Thyroid gland (tissue), 4 donors: ENCODE measurements around the gene EXD3.

Experiments
- CTCF ChIP-seq, 6 experiments: fragments of 200-600 bp in 3 of 6; fragments of 450-650 bp in 3 of 6; sonication (generic) in 3 of 6; IDR thresholded peaks; one replicate each; pipeline ENCODE4 v1.5.1; 2016 to 2019; ENCODE audit warnings: antibody characterized with exemption in 6 of 6, mild to moderate bottlenecking in 2 of 6, inconsistent platforms in 1 of 6, moderate library complexity in 1 of 6
- POLR2A ChIP-seq, 2 donors: fragments of 450-650 bp; IDR thresholded peaks; one replicate each; pipeline ENCODE4 v1.6.1; 2017; ENCODE audit warnings: antibody characterized with exemption in 2 of 2, mild to moderate bottlenecking in 2 of 2, moderate library complexity in 1 of 2

GRCh38 chr9:137376386-137376785, 46.6 kb downstream of the EXD3 start:
- no peak for TF ChIP-seq CTCF (IDR thresholded peaks at IDR 0.05)
- TF ChIP-seq POLR2A (IDR thresholded peaks at IDR 0.05) = no peak
